D721Med (cell line): Measurements from ENCODE around the gene PLGLB1.
"Not testable (repeated sequence)": the region's sequence is repeated elsewhere in the genome, so short reads cannot be mapped to it uniquely, and the experiment has no call there.

Experiments
- DNase-seq: peaks from one replicate; pipeline ENCODE4 v3.0.0; 2011; ENCODE audit warnings: low spot score; ENCODE audit not compliant: insufficient read length
- FAIRE-seq: peaks from 2 replicates; lab custom pipeline; 2011; peaks lifted over from hg19 to GRCh38; lab: Jason Lieb, UNC
- CTCF ChIP-seq: IDR thresholded peaks from 2 replicates; pipeline ENCODE4 v1.5.1; 2012; ENCODE audit warnings: mild to moderate bottlenecking, control low read depth; ENCODE audit not compliant: insufficient read depth; ENCODE audit errors: missing control alignments

The PLGLB1 gene

DNA sequence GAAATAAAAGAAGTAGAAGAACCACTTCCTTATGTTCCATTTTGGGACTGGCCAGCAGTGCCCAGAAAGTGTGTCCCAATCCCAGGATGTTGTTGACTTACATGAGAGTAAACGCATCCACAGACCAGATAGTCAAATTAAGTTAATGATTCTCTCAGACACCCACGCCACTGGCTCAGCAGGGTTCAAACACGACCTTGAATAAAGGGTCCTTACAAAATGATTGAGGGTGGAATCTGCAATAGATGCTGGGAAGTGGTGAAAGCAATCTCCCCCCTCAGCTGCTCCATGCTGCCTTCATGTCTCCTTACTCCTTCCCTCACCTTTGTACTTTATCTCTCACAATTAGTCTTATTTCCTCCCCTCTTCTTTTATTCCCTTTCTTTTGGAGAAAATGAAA lies at the start of gene PLGLB1:
TSS of gene PLGLB1 (minus strand) at position 101 of the 400 bp plus-strand sequence. CDS start at position 40, 61 bp downstream.
- DNase-seq, FAIRE-seq: not testable (repeated sequence)

DNA sequence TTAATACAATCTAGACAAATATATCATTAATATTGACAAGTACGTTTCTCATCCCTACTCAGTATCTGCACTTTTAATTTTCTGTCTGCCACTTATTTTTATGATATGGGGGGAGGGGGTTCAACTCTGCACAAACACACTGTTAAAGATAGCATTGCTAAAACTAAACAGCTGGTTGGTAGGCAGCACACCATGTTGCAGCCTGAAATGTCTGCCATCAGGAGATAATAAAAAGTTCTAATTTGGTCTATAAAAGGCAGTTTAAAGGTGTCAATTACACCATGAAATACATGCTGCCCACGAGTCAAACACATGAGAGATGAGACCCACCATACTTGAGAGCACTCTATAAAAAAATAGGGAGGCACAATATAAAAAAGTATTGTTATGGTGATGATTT lies 42.7 kb upstream of the PLGLB1 start:
- not testable (repeated sequence) for DNase-seq, FAIRE-seq

DNA sequence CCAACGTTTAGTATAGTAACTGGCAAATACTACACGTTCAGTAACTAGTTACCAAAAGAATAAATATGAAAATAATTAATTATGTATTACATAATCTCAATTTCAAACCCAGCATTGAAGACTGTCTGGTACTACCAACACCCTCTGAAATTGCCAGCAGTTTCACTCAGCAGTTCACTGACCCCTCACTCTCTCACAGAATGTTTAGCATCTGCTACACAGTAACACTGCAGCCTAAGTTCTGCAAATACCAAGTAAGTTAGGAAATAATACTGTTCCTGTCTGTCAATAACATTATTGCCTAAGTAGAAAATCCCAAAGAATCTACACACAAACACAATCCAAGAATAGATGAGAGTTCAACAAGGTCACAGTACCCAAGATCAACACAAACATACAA lies 41.8 kb upstream of the PLGLB1 start:
- FAIRE-seq, DNase-seq: not testable (repeated sequence)

DNA sequence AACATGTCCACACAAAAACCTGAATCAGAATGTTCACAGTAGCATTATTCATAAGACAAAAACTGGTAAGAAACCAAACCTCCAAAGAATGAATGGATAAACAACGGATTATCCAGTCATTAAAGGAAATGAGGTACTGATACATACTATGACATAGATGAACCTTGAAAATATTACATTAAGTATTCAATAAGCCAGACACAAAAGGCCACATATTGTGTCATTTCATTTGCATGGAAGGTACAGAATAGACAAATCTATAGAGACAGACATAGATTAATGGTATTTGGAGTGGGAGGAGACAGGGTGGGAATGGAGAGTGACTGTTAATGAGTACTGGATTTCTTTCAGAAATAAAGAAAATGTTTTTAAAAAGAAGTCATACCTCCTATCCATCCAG lies 39.9 kb upstream of the PLGLB1 start:
- not testable (repeated sequence) for FAIRE-seq, DNase-seq

- not testable (repeated sequence) for FAIRE-seq, DNase-seq
Measured at GRCh38 chr2:87057606-87058005, 36.0 kb upstream of the PLGLB1 start.

- not testable (repeated sequence) for FAIRE-seq, DNase-seq
Measured at GRCh38 chr2:87056843-87057242, 35.2 kb upstream of the PLGLB1 start.

GRCh38 chr2:87056435-87056834 lies 34.8 kb upstream of the PLGLB1 start:
- not testable (repeated sequence) for DNase-seq

GRCh38 chr2:87054375-87054774 lies 32.7 kb upstream of the PLGLB1 start:
- FAIRE-seq, DNase-seq: not testable (repeated sequence)

More at GRCh38 chr2:87056435-87056834, 34.8 kb upstream of the PLGLB1 start:
- not testable (repeated sequence) for FAIRE-seq

DNA sequence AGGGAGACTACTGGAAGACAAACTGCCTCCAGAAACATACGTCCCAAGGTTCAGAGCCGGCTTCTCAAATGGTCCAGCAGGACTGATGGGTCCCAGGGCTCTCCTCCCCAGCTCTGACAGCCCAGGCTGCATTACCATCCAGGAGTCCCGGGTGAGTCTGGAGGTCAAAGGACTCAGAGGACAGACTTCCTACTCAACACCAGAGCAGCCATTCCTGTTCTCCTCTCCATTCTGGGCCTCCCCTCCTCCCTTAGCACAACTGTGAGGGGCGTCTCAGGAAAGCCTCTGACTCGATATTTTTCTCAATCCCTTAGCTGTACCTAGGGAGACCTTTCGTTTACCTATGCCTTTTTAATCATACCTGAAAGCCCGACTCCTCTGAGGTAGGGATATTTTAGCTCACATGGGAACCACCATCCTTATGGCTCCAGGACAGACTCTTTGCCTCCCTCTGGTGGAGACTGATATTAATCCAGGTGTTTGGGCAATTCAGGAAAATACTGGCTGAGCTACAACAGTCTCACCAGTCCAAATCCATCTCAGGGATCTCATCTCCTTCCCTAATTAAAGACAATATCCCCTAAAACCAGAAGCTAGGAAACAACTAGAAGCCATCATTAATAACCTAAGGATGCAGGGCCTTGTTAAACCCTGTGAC lies 19.8 kb upstream of the PLGLB1 start:
- DNase-seq, FAIRE-seq: not testable (repeated sequence)
- TF ChIP-seq CTCF = peak; percentile 36

DNA sequence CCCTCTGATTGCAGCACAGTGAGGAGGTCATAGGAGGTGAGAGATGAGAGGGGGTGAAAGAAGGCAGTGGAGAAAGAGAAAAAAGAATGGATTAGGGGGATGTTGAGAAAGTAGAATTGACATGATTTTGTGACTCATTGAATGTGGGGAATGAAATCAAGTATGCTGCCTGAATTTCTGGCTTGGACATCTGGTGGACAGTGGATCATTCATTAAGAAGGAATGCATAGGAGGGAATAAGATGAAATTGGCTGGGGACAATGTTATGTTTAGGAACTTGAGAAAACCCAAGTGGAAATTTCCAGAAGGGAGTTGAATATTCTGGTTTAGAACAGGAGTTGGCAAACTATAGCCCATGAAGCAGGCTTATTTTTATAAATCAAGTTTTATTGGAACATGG lies 7.0 kb upstream of the PLGLB1 start:
- FAIRE-seq, DNase-seq: not testable (repeated sequence)

DNA sequence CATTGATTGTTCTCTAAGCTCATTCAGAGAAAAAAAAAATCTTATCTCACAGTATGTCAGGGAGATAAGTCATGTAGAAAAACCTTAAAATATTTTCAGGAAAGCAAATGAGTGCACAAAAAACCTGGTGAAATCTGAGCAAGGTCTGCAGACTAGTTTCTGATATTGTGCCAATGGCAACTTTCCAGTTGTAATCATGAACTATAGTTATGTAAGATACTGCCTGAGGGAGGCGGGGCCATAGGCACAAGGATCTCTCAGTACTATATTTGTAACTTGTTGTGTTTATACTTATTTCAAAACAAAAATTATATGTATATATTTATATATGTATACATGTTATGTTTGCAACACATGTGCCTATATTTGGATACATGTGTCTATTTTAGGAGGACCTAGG lies 5.2 kb upstream of the PLGLB1 start:
- DNase-seq, FAIRE-seq: not testable (repeated sequence)

- not testable (repeated sequence) for FAIRE-seq
Measured at GRCh38 chr2:87025927-87026326, 4.3 kb upstream of the PLGLB1 start.

GRCh38 chr2:87023988-87024615 lies 2.5 kb upstream of the PLGLB1 start:
- not testable (repeated sequence) for FAIRE-seq, DNase-seq

More at GRCh38 chr2:87025927-87026326, 4.3 kb upstream of the PLGLB1 start:
- not testable (repeated sequence) for DNase-seq

DNA sequence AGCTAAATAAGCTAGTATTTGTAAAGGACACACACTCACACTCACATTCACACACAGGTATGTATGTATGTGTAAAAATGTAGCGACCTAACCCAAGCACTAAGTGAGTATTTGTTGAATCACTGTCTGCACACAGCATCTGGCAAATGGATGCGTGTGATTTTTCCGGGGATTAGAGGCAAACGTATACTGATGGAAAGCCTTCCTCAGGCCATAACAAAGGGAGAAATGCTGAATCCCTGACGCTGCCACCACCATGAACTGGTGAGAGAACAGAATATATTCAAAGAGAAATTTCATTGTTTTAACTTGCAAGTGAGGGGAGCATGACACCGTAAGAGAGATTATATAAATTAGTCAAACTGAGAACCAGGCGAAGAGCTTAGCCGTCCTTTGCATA lies 601 bp downstream of the PLGLB1 start:
- not testable (repeated sequence) for FAIRE-seq, DNase-seq

DNA sequence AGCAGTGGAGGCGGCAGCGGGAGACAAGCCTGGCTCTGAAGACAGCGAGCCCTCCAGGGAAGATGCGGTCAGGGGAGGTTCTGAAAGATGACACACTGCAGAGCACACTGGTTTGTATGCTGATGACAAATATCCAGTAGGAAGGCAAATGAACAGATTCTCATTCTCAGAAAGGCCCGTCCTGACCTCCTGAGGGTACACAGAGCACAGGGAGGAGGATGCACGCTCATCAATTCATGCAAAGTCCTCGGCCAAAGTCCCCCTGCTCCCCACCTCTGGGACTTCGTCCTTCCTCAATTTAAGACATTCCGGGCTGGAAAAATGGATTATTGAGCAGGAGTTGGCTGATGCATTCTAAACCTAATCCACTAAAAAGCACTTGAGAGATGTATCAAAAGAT lies 2.6 kb downstream of the PLGLB1 start:
- DNase-seq, FAIRE-seq: not testable (repeated sequence)

GRCh38 chr2:87014489-87015169 lies 7.0 kb downstream of the PLGLB1 start:
- FAIRE-seq = not testable (repeated sequence)

DNA sequence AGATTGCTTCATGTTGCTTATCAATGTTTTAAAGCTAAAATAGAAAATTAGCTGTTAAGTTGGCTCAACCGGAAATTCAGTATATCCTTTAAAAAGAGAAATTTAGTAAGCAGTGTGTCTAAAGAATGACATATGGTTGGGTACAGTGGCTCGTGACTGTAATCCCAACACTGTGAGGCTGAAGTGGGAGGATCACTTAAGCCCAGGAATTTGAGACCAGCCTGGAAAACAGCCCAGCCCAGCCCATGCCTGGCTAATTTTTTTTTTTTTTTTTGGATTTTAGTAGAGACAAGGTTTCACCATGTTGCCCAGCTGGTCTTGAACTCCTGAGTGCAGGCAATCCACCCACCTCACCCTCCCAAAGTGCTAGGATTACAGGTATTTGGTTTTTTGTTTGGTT lies 17.2 kb downstream of the PLGLB1 start:
- DNase-seq = not testable (repeated sequence)

More at GRCh38 chr2:87014489-87015169, 7.0 kb downstream of the PLGLB1 start:
- not testable (repeated sequence) for DNase-seq

More for the DNA sequence above, 17.2 kb downstream of the PLGLB1 start:
- not testable (repeated sequence) for FAIRE-seq
